IgD-negative memory B cell (primary cell): Measurements from ENCODE around the gene NEK2. TPM values are rescaled to one million over a fixed set of nuclear protein-coding genes. Genes with fewer than 3 reads are reported as not detected.
"Not testable (repeated sequence)": the region's sequence is repeated elsewhere in the genome, so short reads cannot be mapped to it uniquely, and the experiment has no call there.

Experiments
- H3K27ac Mint-ChIP-seq, 3 donors: one replicate each; pipeline ENCODE4 v1.8.0; 2020 to 2022; ENCODE audit warnings: mild to moderate bottlenecking in 3 of 3, mixed read lengths in 3 of 3, moderate library complexity in 1 of 3
- H3K27me3 Mint-ChIP-seq: one replicate; pipeline ENCODE4 v1.8.0; 2021; ENCODE audit warnings: mixed read lengths
- H3K36me3 Mint-ChIP-seq: one replicate; pipeline ENCODE4 v1.8.0; 2020; ENCODE audit warnings: mild to moderate bottlenecking, mixed read lengths
- H3K4me1 Mint-ChIP-seq, 3 donors: one replicate each; pipeline ENCODE4 v1.8.0; 2020 to 2022; ENCODE audit warnings: mixed read lengths in 3 of 3, mild to moderate bottlenecking in 1 of 3
- H3K4me3 Mint-ChIP-seq, 4 donors: one replicate each; pipeline ENCODE4 v1.8.0; 2020 to 2022; ENCODE audit warnings: mild to moderate bottlenecking in 4 of 4, mixed read lengths in 4 of 4, moderate library complexity in 3 of 4
- H3K9me3 Mint-ChIP-seq, 3 donors: one replicate each; pipeline ENCODE4 v1.8.0; 2020 to 2021; ENCODE audit warnings: mixed read lengths in 3 of 3, mild to moderate bottlenecking in 1 of 3
- polyA plus RNA-seq: library from polyadenylated mRNA; unstranded; fragments of 300-500 nt; fragmentation: Illumina TruSeq; gene quantifications from one replicate; pipeline ENCODE4 v1.2.3, GENCODE V29; 2021

The NEK2 gene
- not detected for polyA plus RNA-seq

- Mint-ChIP-seq H3K36me3 (no peaks in the 10 kb centered on the region), H3K4me1 (peaks cover 13 to 29% (median 19%) of the 10 kb centered on the region in 3 donors), H3K9me3 (peaks cover 0 to 3% (median 3%) of the 10 kb centered on the region in 3 donors), H3K27me3 (no peaks in the 10 kb centered on the region), H3K27ac (peak within 1 kb of the TSS; percentile 55 to 92 (median 85)), H3K4me3 (peak within 1 kb of the TSS; percentile 88 to 94 (median 94))
These were observed at the start of gene NEK2 for GRCh38 chr1:211675230-211676105. TSS of gene NEK2 (minus strand) at chr1:211675621. CDS start at chr1:211675479, 142 bp downstream.

DNA sequence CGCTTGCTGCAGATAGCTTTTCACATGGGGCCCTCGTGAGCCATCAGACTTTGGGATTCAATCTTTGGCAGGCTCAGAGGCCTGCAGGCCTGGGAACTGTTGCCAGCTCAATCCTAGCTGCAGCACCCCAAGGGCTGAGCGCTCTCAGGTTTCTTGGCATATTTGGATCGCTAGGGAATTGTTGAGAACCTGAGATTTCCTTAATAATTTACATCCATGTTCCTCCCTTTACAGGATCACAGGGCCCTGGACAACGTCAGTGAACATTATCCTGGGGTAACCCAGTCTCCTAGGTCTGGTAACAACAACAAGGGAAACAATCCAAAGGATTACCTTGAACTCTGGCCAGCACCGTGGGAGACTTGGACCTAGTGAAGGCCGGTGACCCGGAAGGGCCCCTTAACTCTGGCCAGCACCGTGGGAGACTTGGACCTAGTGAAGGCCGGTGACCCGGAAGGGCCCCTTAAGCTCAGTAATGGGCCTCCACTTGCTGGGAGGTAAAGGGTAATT is 49.3 kb upstream of the NEK2 start:
- Mint-ChIP-seq H3K4me3 (no peak overlapping the region), H3K27ac (no peak overlapping the region), H3K4me1 (peaks cover 0 to 1% (median 0%) of the 10 kb centered on the region in 3 donors), H3K9me3 (peaks cover 0 to 5% (median 0%) of the 10 kb centered on the region in 3 donors), H3K27me3 (no peaks in the 10 kb centered on the region), H3K36me3 (peaks cover 1% of the 10 kb centered on the region)

GRCh38 chr1:211723273-211723672 is 47.9 kb upstream of the NEK2 start:
- Mint-ChIP-seq H3K27ac (peak overlapping the region in 1 of 3 donors; percentile 43), H3K4me1 (peaks cover 0 to 1% (median 0%) of the 10 kb centered on the region in 3 donors), H3K27me3 (no peaks in the 10 kb centered on the region), H3K9me3 (peaks cover 0 to 10% (median 0%) of the 10 kb centered on the region in 3 donors), H3K4me3 (no peak overlapping the region), H3K36me3 (peaks cover 1% of the 10 kb centered on the region)

DNA sequence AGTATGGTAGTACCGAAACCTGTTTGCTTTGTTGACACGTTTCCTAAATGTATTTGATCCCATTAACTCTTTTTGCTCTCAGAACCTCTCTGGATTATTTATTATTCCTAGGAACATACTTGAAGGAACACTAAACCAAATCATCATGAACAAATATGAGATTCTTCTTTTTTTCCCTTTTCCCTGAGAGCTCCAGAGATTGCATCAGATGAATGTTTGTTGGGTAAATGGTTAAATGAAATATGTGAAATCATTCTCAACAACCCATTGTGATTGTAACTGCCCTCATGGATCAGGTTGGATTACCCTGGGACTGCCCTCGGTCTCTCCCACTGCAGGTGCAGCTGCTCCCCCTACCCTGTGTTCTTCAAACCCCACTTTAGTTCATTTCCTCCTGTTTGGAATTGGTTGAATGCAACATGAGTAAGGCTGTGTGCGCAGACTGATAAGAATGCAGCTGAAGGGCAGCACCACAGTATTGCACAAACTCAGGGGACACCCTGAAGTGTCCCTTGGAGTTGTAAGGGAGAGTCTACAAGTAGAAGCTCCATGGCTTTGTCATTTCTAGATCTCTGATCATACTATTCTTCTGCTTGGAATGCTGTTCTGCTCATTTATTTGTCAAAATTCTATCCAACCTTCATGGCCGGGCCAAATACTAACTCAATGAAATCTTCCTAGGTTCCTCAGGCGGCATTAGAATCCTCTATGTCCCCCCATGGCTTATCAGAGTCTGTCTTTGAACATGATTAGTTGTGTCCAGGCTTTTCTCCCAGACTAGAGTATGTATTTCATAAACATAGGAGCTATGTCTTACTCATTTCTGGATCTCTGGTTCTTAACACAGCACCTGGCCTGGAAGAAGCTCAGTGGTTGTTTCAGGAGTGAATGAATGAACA is 47.1 kb upstream of the NEK2 start:
- Mint-ChIP-seq H3K9me3 (peaks cover 0 to 10% (median 0%) of the 10 kb centered on the region in 3 donors), H3K36me3 (peaks cover 1% of the 10 kb centered on the region), H3K27me3 (no peaks in the 10 kb centered on the region), H3K4me1 (peaks cover 0 to 1% (median 0%) of the 10 kb centered on the region in 3 donors), H3K27ac (no peak overlapping the region), H3K4me3 (no peak overlapping the region)

DNA sequence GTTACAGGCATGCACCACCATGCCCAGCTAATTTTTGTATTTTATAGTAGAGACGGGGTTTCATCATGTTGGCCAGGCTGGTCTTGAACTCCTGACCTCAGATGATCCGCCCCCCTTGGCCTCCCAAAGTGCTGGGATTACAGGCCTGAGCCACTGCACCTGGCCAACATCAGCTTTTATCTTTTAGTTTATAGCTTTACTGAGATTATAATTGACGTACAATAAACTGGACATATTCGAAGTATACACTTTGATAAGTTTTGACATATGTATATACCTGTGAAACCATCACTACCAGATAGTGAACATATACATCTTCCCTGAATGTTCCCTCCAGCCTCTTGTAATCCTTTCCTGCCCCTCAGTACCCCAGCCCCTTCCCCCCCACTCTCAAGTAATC is 41.1 kb upstream of the NEK2 start:
- not testable (repeated sequence) for H3K27ac Mint-ChIP-seq, H3K27me3 Mint-ChIP-seq, H3K4me1 Mint-ChIP-seq, H3K36me3 Mint-ChIP-seq
- peaks cover 0 to 15% (median 0%) of the 10 kb centered on the region in 3 donors for H3K9me3 Mint-ChIP-seq
- peak overlapping the region in 1 of 4 donors; percentile 29 for H3K4me3 Mint-ChIP-seq

GRCh38 chr1:211715971-211716370 is 40.5 kb upstream of the NEK2 start:
- Mint-ChIP-seq H3K4me3 (no peak overlapping the region), H3K36me3 (no peaks in the 10 kb centered on the region), H3K4me1 (peaks cover 3 to 4% (median 4%) of the 10 kb centered on the region in 3 donors), H3K27me3 (no peaks in the 10 kb centered on the region), H3K27ac (no peak overlapping the region), H3K9me3 (peaks cover 0 to 15% (median 2%) of the 10 kb centered on the region in 3 donors)

- Mint-ChIP-seq H3K27me3 (no peaks in the 10 kb centered on the region), H3K4me3 (no peak overlapping the region), H3K9me3 (peaks cover 0 to 9% (median 3%) of the 10 kb centered on the region in 3 donors), H3K4me1 (peaks cover 9 to 15% (median 10%) of the 10 kb centered on the region in 3 donors), H3K36me3 (peaks cover 1% of the 10 kb centered on the region), H3K27ac (no peak overlapping the region)
These were observed 38.7 kb upstream of the NEK2 start for GRCh38 chr1:211714154-211714553.

DNA sequence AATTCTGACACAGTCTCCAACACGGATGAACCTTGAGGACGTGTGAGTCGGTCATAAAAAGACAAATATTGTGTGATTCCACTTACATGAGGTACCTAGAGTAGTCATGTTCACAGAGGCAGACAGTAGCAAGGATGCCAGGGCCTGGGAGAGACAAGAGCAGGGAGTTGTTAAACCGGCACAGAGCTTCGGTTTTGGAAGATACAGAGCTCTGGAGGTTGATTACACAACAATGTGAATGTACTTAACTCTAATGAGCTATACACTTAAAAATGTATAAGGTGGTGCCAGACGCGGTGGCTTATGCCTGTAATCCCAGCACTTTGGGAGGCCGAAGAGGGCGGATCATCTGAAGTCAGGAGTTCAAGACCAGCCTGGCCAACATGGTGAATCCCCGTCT is 37.8 kb upstream of the NEK2 start:
- H3K9me3 Mint-ChIP-seq = peaks cover 0 to 5% (median 3%) of the 10 kb centered on the region in 3 donors
- H3K27ac Mint-ChIP-seq = peak overlapping the region in 1 of 3 donors; percentile 31
- peaks cover 1% of the 10 kb centered on the region for H3K36me3 Mint-ChIP-seq
- H3K27me3 Mint-ChIP-seq = no peaks in the 10 kb centered on the region
- H3K4me1 Mint-ChIP-seq = peaks cover 9 to 15% (median 10%) of the 10 kb centered on the region in 3 donors
- H3K4me3 Mint-ChIP-seq = no peak overlapping the region

DNA sequence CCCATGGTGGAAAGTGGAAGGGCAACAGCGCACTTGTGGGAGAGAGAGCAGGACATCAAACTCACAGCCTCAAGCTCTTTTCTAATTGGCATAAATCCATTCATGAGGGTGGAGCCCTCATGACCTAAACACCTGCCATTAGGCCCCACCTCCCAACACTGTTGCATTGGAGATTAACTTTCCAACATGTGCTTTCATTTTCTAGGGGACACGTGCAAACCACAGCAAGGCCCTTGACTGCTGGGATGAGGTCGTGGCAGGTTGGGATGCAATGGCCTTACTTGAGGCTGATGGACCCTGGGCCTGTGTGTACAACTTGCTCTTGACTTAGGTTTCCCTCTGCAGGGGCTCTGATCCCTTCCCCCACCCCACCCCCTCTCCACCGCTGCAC is 35.9 kb upstream of the NEK2 start:
- no peak overlapping the region for H3K27ac Mint-ChIP-seq
- peaks cover 1% of the 10 kb centered on the region for H3K36me3 Mint-ChIP-seq
- H3K27me3 Mint-ChIP-seq = no peaks in the 10 kb centered on the region
- peaks cover 0 to 3% (median 0%) of the 10 kb centered on the region in 3 donors for H3K9me3 Mint-ChIP-seq
- no peak overlapping the region for H3K4me3 Mint-ChIP-seq
- H3K4me1 Mint-ChIP-seq = peaks cover 9 to 15% (median 10%) of the 10 kb centered on the region in 3 donors

- Mint-ChIP-seq H3K36me3 (peaks cover 1% of the 10 kb centered on the region), H3K4me3 (peak overlapping the region in 2 of 4 donors; percentile 17 to 77), H3K27me3 (no peaks in the 10 kb centered on the region), H3K27ac (peak overlapping the region in 1 of 3 donors; percentile 39), H3K4me1 (peaks cover 9 to 15% (median 10%) of the 10 kb centered on the region in 3 donors), H3K9me3 (peaks cover 0 to 3% (median 0%) of the 10 kb centered on the region in 3 donors)
These were observed 35.3 kb upstream of the NEK2 start for GRCh38 chr1:211710566-211711314.

DNA sequence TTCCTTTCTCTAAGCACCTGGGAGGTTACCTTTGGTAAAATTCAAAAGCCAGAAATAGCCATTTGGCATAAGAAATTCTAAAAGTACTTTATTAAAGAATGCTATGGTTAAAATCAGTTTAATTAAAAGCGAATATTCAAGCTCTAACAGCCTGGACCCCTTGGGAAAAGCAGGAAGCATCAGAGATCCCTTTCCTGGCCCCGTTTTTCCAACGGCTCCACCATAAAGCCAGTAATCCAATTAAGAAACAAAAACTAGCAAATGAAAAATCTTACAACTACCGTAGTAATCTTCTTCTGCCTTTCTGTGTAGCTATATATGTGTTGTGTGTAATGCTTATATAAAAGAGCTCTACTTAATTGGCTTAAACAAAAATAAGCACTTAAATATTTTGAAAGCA is 33.5 kb upstream of the NEK2 start:
- H3K27ac Mint-ChIP-seq = no peak overlapping the region
- H3K27me3 Mint-ChIP-seq = no peaks in the 10 kb centered on the region
- H3K36me3 Mint-ChIP-seq = peaks cover 1% of the 10 kb centered on the region
- H3K4me3 Mint-ChIP-seq = no peak overlapping the region
- H3K4me1 Mint-ChIP-seq = peaks cover 9 to 15% (median 10%) of the 10 kb centered on the region in 3 donors
- H3K9me3 Mint-ChIP-seq = peaks cover 0 to 3% (median 0%) of the 10 kb centered on the region in 3 donors

DNA sequence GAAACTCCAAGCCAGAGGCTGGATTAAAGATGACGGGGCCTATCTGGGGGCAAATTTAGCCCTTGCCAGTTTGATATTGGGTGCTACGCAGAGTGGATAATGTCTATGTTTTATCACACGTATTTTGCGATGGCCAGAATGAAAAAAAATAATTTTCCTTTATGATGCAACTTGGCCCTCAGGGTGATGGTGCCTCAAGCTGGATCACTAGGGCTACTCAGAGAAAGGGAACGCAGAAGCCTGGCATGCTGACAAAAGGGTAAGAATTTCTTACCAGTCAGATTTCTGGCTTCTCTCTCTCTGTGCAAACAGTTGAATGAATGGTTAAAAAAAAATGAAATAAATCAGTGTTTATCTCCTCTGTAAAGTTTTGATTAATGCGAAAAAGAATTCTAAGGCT is 32.6 kb upstream of the NEK2 start:
- Mint-ChIP-seq H3K4me1 (peaks cover 9 to 15% (median 10%) of the 10 kb centered on the region in 3 donors), H3K36me3 (peaks cover 1% of the 10 kb centered on the region), H3K9me3 (peaks cover 0 to 3% (median 0%) of the 10 kb centered on the region in 3 donors), H3K4me3 (no peak overlapping the region), H3K27me3 (no peaks in the 10 kb centered on the region), H3K27ac (no peak overlapping the region)

DNA sequence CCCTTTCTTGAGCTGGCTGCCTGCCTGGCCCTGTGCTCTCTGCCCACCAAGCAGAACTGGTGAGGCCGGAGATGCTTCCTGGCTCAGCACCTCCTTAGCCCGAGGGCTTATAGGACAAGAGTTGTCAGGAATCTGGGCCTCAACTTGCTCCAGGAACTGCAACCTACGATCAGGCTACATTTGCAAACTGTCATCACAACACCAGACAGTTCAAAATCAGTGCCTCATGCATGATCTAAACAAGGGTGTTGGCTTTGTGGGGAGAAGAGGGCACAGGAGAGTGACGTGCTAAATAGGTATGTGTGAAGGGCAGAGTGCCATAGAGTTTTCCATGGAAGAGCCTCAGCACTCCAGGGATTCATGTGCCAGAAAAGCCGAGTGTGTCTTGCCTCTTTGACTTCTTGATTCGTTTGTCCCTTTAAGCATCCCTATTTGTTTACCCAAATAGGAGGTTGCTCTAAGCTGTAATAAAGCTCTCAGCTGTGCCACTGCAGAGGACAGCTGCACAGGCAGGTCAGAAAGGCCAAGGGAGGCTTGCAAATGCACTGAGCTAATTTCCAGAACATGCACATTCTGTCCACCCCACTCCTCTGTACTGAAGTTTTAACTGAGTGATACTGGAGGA is 30.2 kb upstream of the NEK2 start:
- Mint-ChIP-seq H3K9me3 (no peaks in the 10 kb centered on the region), H3K36me3 (no peaks in the 10 kb centered on the region), H3K27ac (no peak overlapping the region), H3K4me3 (no peak overlapping the region), H3K4me1 (peaks cover 2 to 7% (median 2%) of the 10 kb centered on the region in 3 donors), H3K27me3 (peaks cover 4% of the 10 kb centered on the region)

- no peak overlapping the region for H3K4me3 Mint-ChIP-seq
- peaks cover 0 to 4% (median 2%) of the 10 kb centered on the region in 3 donors for H3K4me1 Mint-ChIP-seq
- no peaks in the 10 kb centered on the region for H3K36me3 Mint-ChIP-seq
- H3K27me3 Mint-ChIP-seq = peaks cover 4% of the 10 kb centered on the region
- no peaks in the 10 kb centered on the region for H3K9me3 Mint-ChIP-seq
- H3K27ac Mint-ChIP-seq = no peak overlapping the region
These were observed 29.1 kb upstream of the NEK2 start for GRCh38 chr1:211704543-211704942.
